ENCODE results near the gene SOX11. TPM values are rescaled to one million over a fixed set of nuclear protein-coding genes. Genes with fewer than 3 reads are reported as not detected.

SOX11 gene
- total RNA-seq, 1 experiment from 2014 or later = not detected

- Histone ChIP-seq H4K20me1 (ENCODE audit: insufficient read depth) (no peaks in the 10 kb centered on the region; the same call in none of the 2 replicates), H3K9me2 (ENCODE audit: insufficient read depth) (no peaks in the 10 kb centered on the region), H3K9me3 (ENCODE audit: insufficient read depth, low read depth) (0 out of 2 replicates have a peak, but pooled peaks cover 3% of the 10 kb centered on the region), H3K79me2 (ENCODE audit: low read depth) (no peaks in the 10 kb centered on the region), H3K36me3 (ENCODE audit: low read depth) (no peaks in the 10 kb centered on the region), H3K4me2 (no peak overlapping the region), H3K4me1 (replicated peaks; ENCODE audit: insufficient read depth) (no peaks in the 10 kb centered on the region), H3K27ac (no peak overlapping the region), H3K27me3 (ENCODE audit: insufficient read depth, low read depth) (peaks cover 44% of the 10 kb centered on the region), H3K4me3 (no peak overlapping the region), H2AFZ (no peak overlapping the region), H3F3A (ENCODE audit: insufficient read depth, low read depth) (no peaks in the 10 kb centered on the region)
- intact Hi-C loops (cut with micrococcal nuclease; ENCODE audit: unreplicated experiment) = no loop called here
- no TSS peak for BruUV-seq (replicated peaks)
- POLR2A ChIA-PET (ENCODE audit: unreplicated experiment) = no interaction called here
- no peak for DNase-seq
- CTCF ChIA-PET = no interaction called here
- TF ChIP-seq CTCF (conservative IDR thresholded peaks at IDR 0.05) (no peak), EZH2 (IDR thresholded peaks at IDR 0.05; ENCODE audit: low read depth) (no peak)
Observed at GRCh38 chr2:5672749-5673144, 19.4 kb upstream of the SOX11 start.

- no TSS peak for BruUV-seq (replicated peaks)
- ChIA-PET POLR2A (ENCODE audit: unreplicated experiment) (no interaction called here), CTCF (no interaction called here)
- H3K4me2 ChIP-seq = no peak overlapping the region
- no peaks in the 10 kb centered on the region; the same call in none of the 2 replicates for H4K20me1 ChIP-seq (ENCODE audit: insufficient read depth)
- H2AFZ ChIP-seq = no peak overlapping the region
- intact Hi-C loops (cut with micrococcal nuclease; ENCODE audit: unreplicated experiment) = no loop called here
- H3K27ac ChIP-seq = no peak overlapping the region
- no peaks in the 10 kb centered on the region for H3K36me3 ChIP-seq (ENCODE audit: low read depth)
- no peaks in the 10 kb centered on the region for H3F3A ChIP-seq (ENCODE audit: insufficient read depth, low read depth)
- no peak for TF ChIP-seq EZH2 (IDR thresholded peaks at IDR 0.05; ENCODE audit: low read depth)
- TF ChIP-seq CTCF (conservative IDR thresholded peaks at IDR 0.05) = no peak
- no peaks in the 10 kb centered on the region for H3K9me2 ChIP-seq (ENCODE audit: insufficient read depth)
- peaks cover 39% of the 10 kb centered on the region for H3K27me3 ChIP-seq (ENCODE audit: insufficient read depth, low read depth)
- 0 out of 2 replicates have a peak, but pooled peaks cover 3% of the 10 kb centered on the region for H3K9me3 ChIP-seq (ENCODE audit: insufficient read depth, low read depth)
- no peak for DNase-seq
- no peaks in the 10 kb centered on the region for H3K4me1 ChIP-seq (replicated peaks; ENCODE audit: insufficient read depth)
- no peaks in the 10 kb centered on the region for H3K79me2 ChIP-seq (ENCODE audit: low read depth)
- H3K4me3 ChIP-seq = no peak overlapping the region
Observed at GRCh38 chr2:5673145-5674025, 18.8 kb upstream of the SOX11 start.

- no peaks in the 10 kb centered on the region for H3F3A ChIP-seq (ENCODE audit: insufficient read depth, low read depth)
- intact Hi-C loops (cut with micrococcal nuclease; ENCODE audit: unreplicated experiment) = no loop called here
- H4K20me1 ChIP-seq (ENCODE audit: insufficient read depth) = no peaks in the 10 kb centered on the region; the same call in none of the 2 replicates
- no peaks in the 10 kb centered on the region for H3K36me3 ChIP-seq (ENCODE audit: low read depth)
- POLR2A ChIA-PET (ENCODE audit: unreplicated experiment) = no interaction called here
- BruUV-seq (replicated peaks) = no TSS peak
- TF ChIP-seq CTCF (conservative IDR thresholded peaks at IDR 0.05) = no peak
- TF ChIP-seq EZH2 (IDR thresholded peaks at IDR 0.05; ENCODE audit: low read depth) = no peak
- CTCF ChIA-PET = no interaction called here
- H3K27me3 ChIP-seq (ENCODE audit: insufficient read depth, low read depth) = peaks cover 33% of the 10 kb centered on the region
- H3K9me2 ChIP-seq (ENCODE audit: insufficient read depth) = no peaks in the 10 kb centered on the region
- H3K9me3 ChIP-seq (ENCODE audit: insufficient read depth, low read depth) = 0 out of 2 replicates have a peak, but pooled peaks cover 3% of the 10 kb centered on the region
- H3K4me2 ChIP-seq = no peak overlapping the region
- no peaks in the 10 kb centered on the region for H3K79me2 ChIP-seq (ENCODE audit: low read depth)
- no peaks in the 10 kb centered on the region for H3K4me1 ChIP-seq (replicated peaks; ENCODE audit: insufficient read depth)
- no peak overlapping the region for H2AFZ ChIP-seq
- no peak for DNase-seq
- no peak overlapping the region for H3K27ac ChIP-seq
- H3K4me3 ChIP-seq = no peak overlapping the region
Observed at GRCh38 chr2:5674026-5674340, 18.2 kb upstream of the SOX11 start.
